ENCODE measurements around the gene NCKAP5.
"Not testable (repeated sequence)": the region's sequence is repeated elsewhere in the genome, so short reads cannot be mapped to it uniquely, and the experiment has no call there.

NCKAP5 gene

GRCh38 chr2:132716954-132717353, 851.3 kb downstream of the NCKAP5 start:
- no peak overlapping the region for H3K4me3 Mint-ChIP-seq
- no peaks in the 10 kb centered on the region for H3K27me3 Mint-ChIP-seq
- no peak for DNase-seq
- no peaks in the 10 kb centered on the region for H3K36me3 Mint-ChIP-seq (ENCODE audit: low read depth)
- no peaks in the 10 kb centered on the region for H3K4me1 Mint-ChIP-seq
- peaks cover 3% of the 10 kb centered on the region for H3K9me3 Mint-ChIP-seq
- H3K27ac Mint-ChIP-seq, result no peak overlapping the region
- ATAC-seq, result no peak

DNA sequence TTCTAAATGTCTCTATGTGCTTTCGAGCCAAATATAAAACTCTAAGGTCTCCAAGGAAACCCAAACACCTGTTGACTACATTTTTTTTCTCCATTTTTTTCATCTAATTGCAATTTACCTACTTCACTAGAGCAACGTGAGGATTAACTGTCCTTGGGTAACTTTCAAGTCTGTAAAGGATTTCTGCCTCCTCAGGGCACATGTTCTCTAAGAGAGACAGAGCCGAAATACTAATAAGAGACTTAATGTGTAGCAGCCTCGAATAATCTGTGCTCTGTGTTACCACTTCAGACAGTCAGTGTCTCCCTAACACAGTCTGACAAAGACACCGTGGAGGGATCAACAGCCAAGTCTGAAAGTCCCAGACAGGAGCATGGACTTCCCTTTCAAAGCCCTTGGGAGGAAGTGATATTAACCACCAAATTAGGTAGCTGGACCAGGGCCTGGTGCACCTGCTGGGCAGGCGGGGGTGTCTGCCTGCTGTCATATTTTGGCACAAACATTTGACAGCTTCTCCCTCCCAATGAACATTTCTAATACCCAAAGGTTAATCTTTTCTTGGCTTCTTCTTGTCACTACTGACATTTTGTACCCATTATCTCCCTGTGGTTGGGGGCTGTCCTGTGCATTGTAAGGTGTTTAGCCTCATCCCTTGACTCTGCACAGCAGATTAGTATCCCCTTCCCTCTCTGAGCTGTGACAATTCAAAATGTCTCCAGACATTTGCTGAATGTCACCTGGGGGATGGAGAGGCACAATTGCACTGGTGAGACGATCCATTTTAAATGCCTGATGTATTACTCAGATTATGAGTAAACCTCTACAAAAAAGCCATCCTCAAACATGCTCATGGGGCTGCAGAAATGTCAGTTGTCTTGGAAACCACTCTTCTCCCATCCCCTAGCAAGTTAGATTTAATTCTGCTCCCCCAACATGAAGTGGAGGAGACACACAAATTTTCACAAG, 852.6 kb downstream of the NCKAP5 start:
- ATAC-seq (no peak), DNase-seq (no peak)
- H3K4me3 Mint-ChIP-seq, result no peak overlapping the region
- peaks cover 3% of the 10 kb centered on the region for H3K9me3 Mint-ChIP-seq
- H3K27ac Mint-ChIP-seq, result no peak overlapping the region
- H3K36me3 Mint-ChIP-seq (ENCODE audit: low read depth), result no peaks in the 10 kb centered on the region
- no peaks in the 10 kb centered on the region for H3K4me1 Mint-ChIP-seq
- no peaks in the 10 kb centered on the region for H3K27me3 Mint-ChIP-seq

GRCh38 chr2:132703396-132703795, 864.9 kb downstream of the NCKAP5 start:
- H3K4me1 Mint-ChIP-seq, result no peaks in the 10 kb centered on the region
- ATAC-seq (no peak), DNase-seq (no peak)
- H3K4me3 Mint-ChIP-seq, result no peak overlapping the region
- H3K36me3 Mint-ChIP-seq (ENCODE audit: low read depth), result no peaks in the 10 kb centered on the region
- H3K9me3 Mint-ChIP-seq, result no peaks in the 10 kb centered on the region
- no peak overlapping the region for H3K27ac Mint-ChIP-seq
- H3K27me3 Mint-ChIP-seq, result no peaks in the 10 kb centered on the region

GRCh38 chr2:132701810-132702209, 866.5 kb downstream of the NCKAP5 start:
- Mint-ChIP-seq H3K27me3 (no peaks in the 10 kb centered on the region), H3K36me3 (ENCODE audit: low read depth) (no peaks in the 10 kb centered on the region), H3K9me3 (no peaks in the 10 kb centered on the region), H3K4me1 (no peaks in the 10 kb centered on the region), H3K4me3 (no peak overlapping the region), H3K27ac (no peak overlapping the region)
- ATAC-seq (no peak), DNase-seq (no peak)

DNA sequence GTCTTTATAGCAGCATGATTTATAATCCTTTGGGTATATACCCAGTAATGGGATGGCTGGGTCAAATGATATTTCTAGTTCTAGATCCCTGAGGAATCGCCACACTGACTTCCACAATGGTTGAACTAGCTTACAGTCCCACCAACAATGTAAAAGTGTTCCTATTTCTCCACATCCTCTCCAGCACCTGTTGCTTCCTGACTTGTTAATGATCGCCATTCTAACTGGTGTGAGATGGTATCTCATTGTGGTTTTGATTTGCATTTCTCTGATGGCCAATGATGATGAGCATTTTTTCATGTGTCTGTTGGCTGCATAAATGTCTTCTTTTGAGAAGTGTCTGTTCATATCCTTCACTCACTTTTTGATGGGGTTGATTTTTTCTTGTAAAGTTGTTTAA, 868.5 kb downstream of the NCKAP5 start:
- DNase-seq; H3K9me3 Mint-ChIP-seq; H3K27me3 Mint-ChIP-seq; H3K36me3 Mint-ChIP-seq (ENCODE audit: low read depth); H3K4me3 Mint-ChIP-seq; H3K4me1 Mint-ChIP-seq; ATAC-seq; H3K27ac Mint-ChIP-seq: not testable (repeated sequence)

GRCh38 chr2:132698347-132698746, 869.9 kb downstream of the NCKAP5 start:
- H3K27me3 Mint-ChIP-seq; DNase-seq; H3K27ac Mint-ChIP-seq; H3K36me3 Mint-ChIP-seq (ENCODE audit: low read depth); ATAC-seq; H3K9me3 Mint-ChIP-seq; H3K4me3 Mint-ChIP-seq; H3K4me1 Mint-ChIP-seq: not testable (repeated sequence)

- H3K27me3 Mint-ChIP-seq, result no peaks in the 10 kb centered on the region
- no peaks in the 10 kb centered on the region for H3K36me3 Mint-ChIP-seq (ENCODE audit: low read depth)
- DNase-seq (no peak), ATAC-seq (no peak)
- no peak overlapping the region for H3K4me3 Mint-ChIP-seq
- H3K27ac Mint-ChIP-seq, result no peak overlapping the region
- peaks cover 4% of the 10 kb centered on the region for H3K9me3 Mint-ChIP-seq
- no peaks in the 10 kb centered on the region for H3K4me1 Mint-ChIP-seq
These were observed 870.6 kb downstream of the NCKAP5 start for GRCh38 chr2:132697556-132698205.

DNA sequence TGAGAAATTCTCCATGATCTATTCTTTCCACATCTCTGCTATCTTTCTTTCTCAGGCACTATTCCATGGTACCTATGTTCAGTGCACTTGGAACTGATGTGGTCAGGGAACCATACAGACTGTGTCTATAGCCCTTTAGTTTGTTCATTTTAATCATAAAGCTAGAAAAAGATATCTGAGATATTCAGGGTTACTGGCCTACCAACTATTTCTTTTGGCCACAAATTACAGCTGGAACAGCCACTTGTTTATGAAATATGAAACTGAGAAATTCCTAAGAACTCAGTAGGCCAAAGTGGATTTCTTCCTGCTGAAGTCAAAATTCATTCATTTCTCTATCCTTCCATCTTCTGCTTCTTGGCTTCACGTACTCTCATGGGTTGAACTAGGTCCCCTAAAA, 875.4 kb downstream of the NCKAP5 start:
- Mint-ChIP-seq H3K4me3 (no peak overlapping the region), H3K27ac (no peak overlapping the region), H3K27me3 (no peaks in the 10 kb centered on the region), H3K9me3 (peaks cover 4% of the 10 kb centered on the region), H3K36me3 (ENCODE audit: low read depth) (no peaks in the 10 kb centered on the region), H3K4me1 (no peaks in the 10 kb centered on the region)
- DNase-seq (no peak), ATAC-seq (no peak)

DNA sequence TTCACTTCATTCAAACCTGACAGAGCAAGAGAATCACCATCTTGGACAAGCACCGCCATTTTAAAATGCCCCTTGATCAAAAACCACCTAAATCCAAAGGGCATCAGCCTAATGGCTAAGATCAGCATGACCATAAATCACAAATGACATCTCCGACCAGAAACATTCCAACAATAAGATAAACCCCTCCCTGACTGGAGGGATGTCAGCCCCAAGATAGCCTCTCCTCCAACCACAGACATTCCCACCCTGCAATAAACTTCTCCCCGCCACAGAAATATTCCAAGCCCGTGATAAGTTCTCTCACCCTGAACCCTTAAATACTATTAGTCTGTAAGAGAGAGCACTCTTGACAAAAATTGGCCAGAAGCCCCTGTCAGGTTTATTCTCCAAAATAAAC, 876.7 kb downstream of the NCKAP5 start:
- H3K27ac Mint-ChIP-seq, result no peak overlapping the region
- no peaks in the 10 kb centered on the region for H3K4me1 Mint-ChIP-seq
- no peaks in the 10 kb centered on the region for H3K27me3 Mint-ChIP-seq
- DNase-seq (no peak), ATAC-seq (no peak)
- H3K36me3 Mint-ChIP-seq (ENCODE audit: low read depth), result no peaks in the 10 kb centered on the region
- peaks cover 4% of the 10 kb centered on the region for H3K9me3 Mint-ChIP-seq
- no peak overlapping the region for H3K4me3 Mint-ChIP-seq

DNA sequence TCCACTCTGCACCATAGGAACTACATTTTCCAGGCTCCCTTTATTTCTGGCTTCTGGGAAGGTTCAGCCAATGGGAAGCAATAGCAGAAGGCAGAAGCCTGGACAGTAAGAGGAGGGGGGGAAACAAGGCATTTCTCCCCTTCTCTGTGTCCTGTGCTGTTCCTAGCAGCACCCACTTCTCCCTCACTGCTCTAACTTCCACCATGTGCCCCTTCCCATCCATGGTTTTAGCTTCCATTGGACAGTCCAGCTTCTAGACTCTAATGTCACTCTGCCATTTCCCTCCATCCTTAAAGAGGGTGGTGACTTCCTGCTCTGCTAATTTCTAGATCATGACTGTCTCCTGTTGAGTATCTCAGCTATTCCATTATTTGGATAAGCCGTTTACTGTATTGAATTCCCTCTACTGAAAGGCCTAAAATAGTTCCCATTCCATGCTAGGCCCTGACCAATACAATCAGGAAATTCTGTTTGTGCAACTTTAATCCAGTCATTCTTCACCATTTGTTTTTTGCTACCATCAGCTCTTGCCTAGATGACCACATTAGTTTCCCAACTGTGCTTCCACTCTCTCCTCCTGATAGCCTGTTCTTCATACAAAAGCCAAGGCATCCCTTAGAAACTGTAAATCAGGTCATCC, 877.5 kb downstream of the NCKAP5 start:
- DNase-seq, result no peak
- Mint-ChIP-seq H3K4me3 (no peak overlapping the region), H3K27me3 (no peaks in the 10 kb centered on the region), H3K27ac (no peak overlapping the region), H3K4me1 (no peaks in the 10 kb centered on the region), H3K9me3 (peaks cover 4% of the 10 kb centered on the region), H3K36me3 (ENCODE audit: low read depth) (no peaks in the 10 kb centered on the region)
- ATAC-seq, result no peak

DNA sequence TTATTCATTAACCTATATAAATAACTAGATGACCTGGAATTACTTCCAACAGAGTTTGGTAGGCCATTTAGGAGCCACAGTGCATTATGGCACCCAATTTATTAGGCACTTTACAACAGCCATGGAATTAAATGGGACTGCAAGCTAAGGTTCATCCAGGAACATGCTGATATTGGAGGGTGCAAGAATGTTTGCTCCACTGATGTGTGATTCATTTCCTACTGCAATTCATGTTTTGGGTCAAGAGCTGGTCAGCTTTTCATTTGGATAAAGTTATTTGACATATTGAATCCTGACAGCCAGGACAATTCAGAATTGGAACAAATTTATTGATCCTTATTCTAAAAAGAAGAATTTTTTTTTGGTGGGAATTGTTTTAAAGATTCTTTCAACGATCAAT, 886.5 kb downstream of the NCKAP5 start:
- Mint-ChIP-seq H3K4me1 (no peaks in the 10 kb centered on the region), H3K36me3 (ENCODE audit: low read depth) (no peaks in the 10 kb centered on the region), H3K9me3 (no peaks in the 10 kb centered on the region), H3K4me3 (no peak overlapping the region), H3K27me3 (no peaks in the 10 kb centered on the region), H3K27ac (no peak overlapping the region)
- no peak for ATAC-seq
- DNase-seq, result no peak

- Mint-ChIP-seq H3K27me3 (no peaks in the 10 kb centered on the region), H3K27ac (no peak overlapping the region), H3K36me3 (ENCODE audit: low read depth) (no peaks in the 10 kb centered on the region), H3K9me3 (no peaks in the 10 kb centered on the region), H3K4me3 (no peak overlapping the region), H3K4me1 (no peaks in the 10 kb centered on the region)
- ATAC-seq, result no peak
- no peak for DNase-seq
These were observed 887.7 kb downstream of the NCKAP5 start for GRCh38 chr2:132680544-132680943.

DNA sequence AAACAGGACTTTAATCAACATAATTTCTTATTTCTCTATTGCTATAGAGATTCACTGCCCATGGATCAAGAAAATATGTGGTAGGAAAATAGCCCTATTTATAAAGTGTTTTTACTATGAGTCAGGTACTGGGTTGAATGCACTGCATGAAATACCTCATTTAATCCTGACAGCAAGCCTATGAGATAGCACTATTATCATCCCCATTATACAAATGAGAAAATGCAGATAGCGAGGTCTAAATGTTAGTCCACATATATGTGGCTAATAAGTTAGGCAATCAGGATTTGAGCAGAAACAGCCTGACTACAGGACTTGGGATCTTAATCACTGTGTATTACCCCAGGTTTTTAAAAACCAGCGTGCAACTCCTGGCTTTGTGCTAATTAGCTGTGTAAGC, 889.8 kb downstream of the NCKAP5 start:
- ATAC-seq (no peak), DNase-seq (no peak)
- H3K36me3 Mint-ChIP-seq (ENCODE audit: low read depth), result no peaks in the 10 kb centered on the region
- peaks cover 3% of the 10 kb centered on the region for H3K27me3 Mint-ChIP-seq
- H3K4me1 Mint-ChIP-seq, result no peaks in the 10 kb centered on the region
- H3K4me3 Mint-ChIP-seq, result no peak overlapping the region
- no peaks in the 10 kb centered on the region for H3K9me3 Mint-ChIP-seq
- H3K27ac Mint-ChIP-seq, result no peak overlapping the region

DNA sequence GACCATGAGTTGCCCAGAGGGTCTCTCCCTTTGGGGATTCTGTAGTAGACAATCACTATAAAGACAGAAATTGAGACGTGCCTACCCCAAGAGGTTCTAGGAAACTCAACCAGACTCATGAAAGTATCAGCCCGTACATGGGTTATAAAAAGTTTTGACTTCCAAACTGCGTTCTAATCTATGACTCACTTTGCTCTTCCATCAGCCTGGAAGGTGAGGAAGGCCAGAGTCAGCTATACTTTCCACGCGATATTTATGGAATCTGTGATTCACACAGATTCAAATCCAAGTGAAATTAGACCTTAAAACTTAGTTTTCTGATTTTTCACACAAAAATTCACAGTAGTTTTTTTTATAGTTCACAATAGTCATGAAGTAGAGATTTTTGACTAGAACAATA, 890.6 kb downstream of the NCKAP5 start:
- Mint-ChIP-seq H3K27ac (no peak overlapping the region), H3K4me3 (no peak overlapping the region), H3K36me3 (ENCODE audit: low read depth) (no peaks in the 10 kb centered on the region), H3K4me1 (no peaks in the 10 kb centered on the region), H3K9me3 (no peaks in the 10 kb centered on the region), H3K27me3 (peaks cover 7% of the 10 kb centered on the region)
- no peak for ATAC-seq
- DNase-seq, result no peak

- peaks cover 11% of the 10 kb centered on the region for H3K27me3 Mint-ChIP-seq
- no peaks in the 10 kb centered on the region for H3K9me3 Mint-ChIP-seq
- H3K27ac Mint-ChIP-seq, result no peak overlapping the region
- DNase-seq (no peak), ATAC-seq (no peak)
- H3K36me3 Mint-ChIP-seq (ENCODE audit: low read depth), result no peaks in the 10 kb centered on the region
- no peak overlapping the region for H3K4me3 Mint-ChIP-seq
- no peaks in the 10 kb centered on the region for H3K4me1 Mint-ChIP-seq
These were observed 891.3 kb downstream of the NCKAP5 start for GRCh38 chr2:132676999-132677398.

Measured in activated naive CD8-positive, alpha-beta T cell treated with anti-CD3 and anti-CD28 coated beads, Interleukin-2, amount 50 U/mL, for 24 hours (primary cell).